ENCODE measurements around the gene MYZAP. TPM values are rescaled to one million over a fixed set of nuclear protein-coding genes. Genes with fewer than 3 reads are reported as not detected.

Gene MYZAP
- total and polyA plus RNA-seq, 2 donors from 2014 or later: 3.3 to 6.1 TPM

DNA sequence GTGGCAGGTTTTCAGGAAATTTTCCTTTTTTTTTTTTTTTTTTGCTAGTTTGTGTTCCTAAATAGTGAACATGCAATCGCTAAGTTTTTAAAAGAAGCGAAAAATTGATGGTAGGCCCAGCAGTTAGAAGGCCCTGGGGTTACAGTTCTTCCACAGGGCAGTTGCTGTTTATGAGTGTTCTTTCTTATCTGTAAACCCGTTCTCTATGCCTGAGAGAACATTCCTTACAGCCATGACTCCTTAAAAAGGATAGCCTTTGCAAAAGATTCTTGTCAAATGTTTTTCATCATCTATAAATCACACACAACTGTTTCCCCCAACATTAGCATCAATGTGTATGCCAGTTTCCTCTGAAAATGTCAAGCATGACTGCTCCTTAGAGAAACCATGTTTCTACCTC lies 23.8 kb upstream of the MYZAP start:
- Histone ChIP-seq H3K27ac (ENCODE audit: low read depth in 2 of 2, low read length in 2 of 2) (no peak overlapping the region), H3K4me3 (ENCODE audit: low read length in 3 of 3) (no peak overlapping the region), H3K9me3 (ENCODE audit: control insufficient read depth in 2 of 3, insufficient read depth in 1 of 3, low read length in 3 of 3) (no peaks in the 10 kb centered on the region), H3K27me3 (ENCODE audit: control insufficient read depth, insufficient read depth, low read length) (no peaks in the 10 kb centered on the region), H3K36me3 (ENCODE audit: control insufficient read depth in 2 of 3, insufficient read depth in 3 of 3, low read length in 3 of 3) (no peaks in the 10 kb centered on the region), H3K4me1 (ENCODE audit: control insufficient read depth in 2 of 3, insufficient read depth in 2 of 3, low read depth in 1 of 3, low read length in 3 of 3) (peaks cover 0 to 4% (median 0%) of the 10 kb centered on the region in 3 donors), H3K9ac (ENCODE audit: low read length in 3 of 3) (no peak overlapping the region)
- TF ChIP-seq, protein P1, sequence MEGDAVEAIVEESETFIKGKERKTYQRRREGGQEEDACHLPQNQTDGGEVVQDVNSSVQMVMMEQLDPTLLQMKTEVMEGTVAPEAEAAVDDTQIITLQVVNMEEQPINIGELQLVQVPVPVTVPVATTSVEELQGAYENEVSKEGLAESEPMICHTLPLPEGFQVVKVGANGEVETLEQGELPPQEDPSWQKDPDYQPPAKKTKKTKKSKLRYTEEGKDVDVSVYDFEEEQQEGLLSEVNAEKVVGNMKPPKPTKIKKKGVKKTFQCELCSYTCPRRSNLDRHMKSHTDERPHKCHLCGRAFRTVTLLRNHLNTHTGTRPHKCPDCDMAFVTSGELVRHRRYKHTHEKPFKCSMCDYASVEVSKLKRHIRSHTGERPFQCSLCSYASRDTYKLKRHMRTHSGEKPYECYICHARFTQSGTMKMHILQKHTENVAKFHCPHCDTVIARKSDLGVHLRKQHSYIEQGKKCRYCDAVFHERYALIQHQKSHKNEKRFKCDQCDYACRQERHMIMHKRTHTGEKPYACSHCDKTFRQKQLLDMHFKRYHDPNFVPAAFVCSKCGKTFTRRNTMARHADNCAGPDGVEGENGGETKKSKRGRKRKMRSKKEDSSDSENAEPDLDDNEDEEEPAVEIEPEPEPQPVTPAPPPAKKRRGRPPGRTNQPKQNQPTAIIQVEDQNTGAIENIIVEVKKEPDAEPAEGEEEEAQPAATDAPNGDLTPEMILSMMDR (IDR thresholded peaks at IDR 0.05; ENCODE audit: borderline replicate concordance, extremely low read depth, insufficient read depth): no peak
- FAIRE-seq (no peak), DNase-seq (peak in 2 of 5 donors; percentile 44 to 45)
- intact Hi-C loops (cut with DNase I): no loop called here

DNA sequence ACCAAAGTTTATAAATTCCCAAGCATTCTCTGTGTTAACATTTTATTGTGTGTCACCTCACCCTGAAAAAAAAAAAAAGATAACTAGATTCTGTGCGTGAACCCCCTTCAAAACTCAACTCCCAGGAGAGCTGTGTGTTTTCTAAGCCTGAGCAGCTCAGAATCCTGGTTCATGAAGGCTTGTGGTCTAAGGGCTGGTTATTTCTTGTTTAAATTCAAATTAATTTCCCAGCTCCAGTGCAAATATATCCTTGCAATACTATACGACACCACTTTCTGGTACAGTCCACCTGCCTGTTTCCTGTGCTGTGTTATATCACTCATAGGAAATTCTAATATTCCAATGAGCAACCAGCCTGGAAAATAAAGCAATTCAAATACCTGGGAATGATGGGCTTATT lies 23.4 kb upstream of the MYZAP start:
- FAIRE-seq: no peak
- Histone ChIP-seq H3K9ac (ENCODE audit: low read length in 3 of 3) (no peak overlapping the region), H3K27ac (ENCODE audit: low read depth in 2 of 2, low read length in 2 of 2) (no peak overlapping the region), H3K36me3 (ENCODE audit: control insufficient read depth in 2 of 3, insufficient read depth in 3 of 3, low read length in 3 of 3) (no peaks in the 10 kb centered on the region), H3K4me3 (ENCODE audit: low read length in 3 of 3) (no peak overlapping the region), H3K27me3 (ENCODE audit: control insufficient read depth, insufficient read depth, low read length) (no peaks in the 10 kb centered on the region), H3K9me3 (ENCODE audit: control insufficient read depth in 2 of 3, insufficient read depth in 1 of 3, low read length in 3 of 3) (no peaks in the 10 kb centered on the region), H3K4me1 (ENCODE audit: control insufficient read depth in 2 of 3, insufficient read depth in 2 of 3, low read depth in 1 of 3, low read length in 3 of 3) (peaks cover 0 to 4% (median 0%) of the 10 kb centered on the region in 3 donors)
- peak in 1 of 5 donors; percentile 48 for DNase-seq
- intact Hi-C loops (cut with DNase I): no loop called here
- TF ChIP-seq, protein P1 (IDR thresholded peaks at IDR 0.05; ENCODE audit: borderline replicate concordance, extremely low read depth, insufficient read depth): no peak

DNA sequence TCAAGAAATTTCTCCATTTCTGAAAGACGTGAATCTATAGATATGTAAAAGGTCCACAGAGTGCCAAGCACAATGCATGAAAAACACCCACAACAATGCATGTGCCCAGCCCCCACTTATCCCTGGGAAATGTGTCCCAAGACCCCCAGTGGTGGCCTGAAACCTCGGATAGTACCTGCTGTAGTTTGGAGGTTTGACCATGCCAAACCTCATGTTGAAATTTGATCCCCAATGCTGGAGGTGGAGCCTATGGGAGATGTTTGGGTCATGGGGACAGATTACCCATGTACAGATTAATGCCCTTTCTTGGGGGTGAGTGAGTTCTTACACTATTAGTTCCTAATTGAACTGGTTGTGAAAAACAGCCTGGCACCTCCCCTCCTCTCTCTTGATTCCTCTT lies 21.4 kb upstream of the MYZAP start:
- FAIRE-seq: no peak
- Histone ChIP-seq H3K36me3 (ENCODE audit: control insufficient read depth in 2 of 3, insufficient read depth in 3 of 3, low read length in 3 of 3) (no peaks in the 10 kb centered on the region), H3K27me3 (ENCODE audit: control insufficient read depth, insufficient read depth, low read length) (no peaks in the 10 kb centered on the region), H3K9me3 (ENCODE audit: control insufficient read depth in 2 of 3, insufficient read depth in 1 of 3, low read length in 3 of 3) (no peaks in the 10 kb centered on the region), H3K27ac (ENCODE audit: low read depth in 2 of 2, low read length in 2 of 2) (no peak overlapping the region), H3K4me1 (ENCODE audit: control insufficient read depth in 2 of 3, insufficient read depth in 2 of 3, low read depth in 1 of 3, low read length in 3 of 3) (peaks cover 0 to 4% (median 0%) of the 10 kb centered on the region in 3 donors), H3K9ac (ENCODE audit: low read length in 3 of 3) (no peak overlapping the region), H3K4me3 (ENCODE audit: low read length in 3 of 3) (no peak overlapping the region)
- intact Hi-C loops (cut with DNase I): no loop called here
- TF ChIP-seq, protein P1 (IDR thresholded peaks at IDR 0.05; ENCODE audit: borderline replicate concordance, extremely low read depth, insufficient read depth): no peak
- DNase-seq: no peak

DNA sequence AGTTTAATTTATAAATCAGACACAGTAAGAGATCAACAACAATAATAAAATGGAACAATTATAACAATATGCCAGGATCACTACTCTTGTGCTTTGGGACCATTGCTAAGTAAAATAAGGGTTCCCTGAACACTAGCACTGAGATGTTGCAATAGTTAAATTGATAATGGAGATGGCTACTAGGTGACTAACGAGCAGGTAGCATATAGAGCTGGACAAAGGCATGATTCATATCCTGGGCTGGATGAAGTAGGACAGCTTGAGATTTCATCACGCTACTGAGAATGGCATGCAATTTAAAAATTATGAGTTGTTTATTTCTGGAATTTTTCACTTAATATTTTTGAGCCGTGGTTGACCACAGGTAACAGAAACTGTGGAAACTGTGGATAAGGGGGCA lies 20.7 kb upstream of the MYZAP start:
- no peak for FAIRE-seq
- no peak for DNase-seq
- Histone ChIP-seq H3K27ac (ENCODE audit: low read depth in 2 of 2, low read length in 2 of 2) (no peak overlapping the region), H3K27me3 (ENCODE audit: control insufficient read depth, insufficient read depth, low read length) (no peaks in the 10 kb centered on the region), H3K9me3 (ENCODE audit: control insufficient read depth in 2 of 3, insufficient read depth in 1 of 3, low read length in 3 of 3) (no peaks in the 10 kb centered on the region), H3K4me3 (ENCODE audit: low read length in 3 of 3) (no peak overlapping the region), H3K36me3 (ENCODE audit: control insufficient read depth in 2 of 3, insufficient read depth in 3 of 3, low read length in 3 of 3) (no peaks in the 10 kb centered on the region), H3K9ac (ENCODE audit: low read length in 3 of 3) (no peak overlapping the region), H3K4me1 (ENCODE audit: control insufficient read depth in 2 of 3, insufficient read depth in 2 of 3, low read depth in 1 of 3, low read length in 3 of 3) (peaks cover 0 to 4% (median 0%) of the 10 kb centered on the region in 3 donors)
- TF ChIP-seq, protein P1 (IDR thresholded peaks at IDR 0.05; ENCODE audit: borderline replicate concordance, extremely low read depth, insufficient read depth): no peak
- intact Hi-C loops (cut with DNase I): no loop called here
